Activated T-helper 1 cell treated with Interleukin-2 at 50 U/mL for 16 hours (primary cell): ENCODE measurements around the gene KISS1R.
"Not testable (repeated sequence)": the region's sequence is repeated elsewhere in the genome, so short reads cannot be mapped to it uniquely, and the experiment has no call there.

Experiments used
- DNase-seq: peaks from one replicate; pipeline ENCODE4 v3.0.0-alpha.2; 2020; ENCODE audit warnings: low read depth

The KISS1R gene

GRCh38 chr19:954672-955494 is 37.8 kb downstream of the KISS1R start:
- no peak for DNase-seq

GRCh38 chr19:955803-956765 is 39.0 kb downstream of the KISS1R start:
- no peak for DNase-seq

DNA sequence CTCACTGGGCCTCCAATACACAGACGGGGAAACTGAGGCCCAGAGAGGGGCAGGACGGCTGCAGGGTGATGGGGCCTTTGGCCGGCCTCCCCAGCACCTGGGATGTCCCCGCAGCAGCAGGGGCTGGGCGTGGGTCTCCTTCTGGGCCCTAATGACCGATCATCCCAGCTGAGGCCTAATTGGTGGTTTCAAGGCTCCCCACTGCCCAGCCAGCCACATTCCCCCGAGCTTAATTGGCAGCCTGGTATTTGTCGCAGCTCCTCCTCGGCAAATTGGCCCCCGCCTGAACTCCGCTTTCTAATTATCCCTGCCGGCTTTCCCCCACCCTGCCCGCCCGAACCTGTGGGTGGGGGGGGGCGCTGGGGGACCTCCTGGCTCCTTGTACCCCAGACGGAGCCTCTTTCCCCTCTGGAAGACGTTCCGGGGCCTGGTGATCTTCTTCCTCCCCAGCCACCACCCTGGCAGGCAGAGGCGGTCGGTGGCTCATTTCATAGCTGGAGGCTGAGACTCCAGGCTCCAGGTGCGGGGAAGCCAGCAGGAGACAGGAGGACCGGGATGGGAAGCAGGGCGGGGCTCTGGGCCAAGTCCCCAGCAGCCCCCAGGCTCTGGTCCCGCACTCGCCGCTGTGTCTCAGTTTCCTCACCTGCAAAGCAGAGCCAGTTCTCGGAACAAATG is 39.8 kb downstream of the KISS1R start:
- DNase-seq, result no peak

DNA sequence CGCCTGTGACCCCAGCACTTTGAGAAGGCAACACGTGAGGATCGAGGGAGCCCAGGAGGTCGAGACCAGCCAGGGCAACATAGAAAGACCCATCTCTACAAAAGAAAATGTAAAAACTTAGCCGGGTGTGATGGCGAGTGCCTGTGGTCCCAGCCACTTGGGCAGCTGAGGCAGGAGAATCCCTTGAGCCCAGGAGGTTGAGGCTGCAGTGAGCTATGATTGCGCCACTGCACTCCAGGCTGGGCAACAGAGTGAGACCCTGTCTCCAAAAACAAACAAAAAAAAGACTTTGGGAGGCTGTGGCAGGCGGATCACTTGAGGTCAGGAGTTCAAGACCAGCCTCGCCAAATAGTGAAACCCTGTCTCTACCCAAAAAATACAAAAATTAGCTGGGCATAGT is 40.4 kb downstream of the KISS1R start:
- DNase-seq, result not testable (repeated sequence)

- DNase-seq, result no peak
These were observed 42.1 kb downstream of the KISS1R start for GRCh38 chr19:958967-959855.

DNA sequence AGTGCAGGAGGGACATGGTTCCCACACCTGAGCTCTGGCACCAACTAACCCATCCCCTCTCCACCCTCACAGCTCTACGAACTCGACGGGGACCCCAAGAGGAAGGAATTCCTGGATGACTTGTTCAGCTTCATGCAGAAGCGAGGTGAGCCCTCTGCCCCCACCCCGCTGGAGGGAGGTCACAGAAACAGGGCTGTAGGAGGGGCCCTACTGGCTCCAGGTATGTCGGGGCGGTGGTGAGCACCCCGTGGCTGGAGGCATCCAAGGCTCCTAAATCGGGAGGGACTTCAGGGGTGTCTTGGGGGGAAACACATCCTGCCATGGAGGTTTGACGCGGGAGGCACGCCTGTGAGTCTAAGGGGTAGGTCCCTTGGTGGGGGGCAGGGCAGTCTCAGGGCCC is 42.9 kb downstream of the KISS1R start:
- DNase-seq, result no peak

GRCh38 chr19:960601-960938 is 43.4 kb downstream of the KISS1R start:
- no peak for DNase-seq

DNA sequence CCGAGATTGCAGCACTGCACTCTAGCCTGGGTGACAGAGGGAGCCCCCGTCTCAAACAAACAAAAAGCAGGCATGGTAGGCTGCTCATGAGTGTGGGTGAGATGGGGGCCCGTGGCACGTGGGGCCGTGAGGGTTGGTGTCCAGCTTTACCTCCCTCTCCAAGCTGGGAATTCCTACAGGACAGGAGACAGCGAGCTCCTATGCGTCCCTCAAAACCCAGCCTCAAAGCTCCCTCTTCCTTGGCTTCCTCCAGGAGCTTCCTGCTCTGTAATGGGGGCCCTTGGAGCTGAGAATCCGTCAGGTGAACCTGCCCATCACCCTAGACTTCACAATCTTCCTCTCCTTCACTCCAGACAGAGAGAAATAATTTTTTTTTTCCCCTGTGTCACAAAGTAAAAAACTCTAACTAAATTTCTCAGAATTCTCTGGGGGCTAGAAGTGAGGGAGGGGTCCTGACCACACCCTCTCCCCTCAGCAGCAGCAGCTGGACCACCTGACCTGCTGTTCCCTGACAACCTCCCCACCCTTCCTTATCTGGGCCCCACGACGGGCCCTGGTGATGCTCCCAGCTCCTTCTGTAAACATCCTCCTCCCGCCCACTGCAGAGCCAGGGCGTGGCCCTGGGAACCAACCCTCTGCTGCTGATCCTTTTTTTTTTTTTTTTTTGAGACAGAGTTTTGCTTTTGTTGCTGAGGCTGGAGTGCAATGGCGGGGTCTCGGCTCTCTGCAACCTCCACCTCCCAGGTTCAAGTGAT is 44.9 kb downstream of the KISS1R start:
- no peak for DNase-seq

- no peak for DNase-seq
These were observed 45.7 kb downstream of the KISS1R start for GRCh38 chr19:962683-963400.

DNA sequence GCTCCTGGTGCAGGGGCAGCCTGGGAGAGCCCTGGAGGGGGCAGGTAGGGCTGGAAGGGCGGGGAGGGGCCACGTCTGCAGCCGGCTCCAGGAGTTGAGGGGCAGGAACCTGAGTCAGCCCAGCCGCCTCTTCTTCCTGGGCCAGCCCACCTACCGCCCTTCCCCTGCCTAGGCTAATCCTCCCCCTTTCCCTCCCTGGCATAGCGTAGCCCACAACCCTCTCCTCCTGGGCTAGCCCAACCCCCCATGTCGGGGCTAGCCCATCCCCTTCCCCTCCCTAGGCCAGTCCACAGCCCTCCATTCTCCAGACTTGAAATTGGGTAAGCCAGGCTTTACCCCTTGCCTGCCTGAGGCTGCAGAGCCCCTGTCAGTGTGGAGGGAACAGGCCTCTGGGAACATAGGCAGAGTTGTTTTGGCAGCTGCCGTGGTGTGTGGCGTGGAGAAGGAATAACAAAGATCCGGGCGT is 46.4 kb downstream of the KISS1R start:
- DNase-seq, result no peak

DNA sequence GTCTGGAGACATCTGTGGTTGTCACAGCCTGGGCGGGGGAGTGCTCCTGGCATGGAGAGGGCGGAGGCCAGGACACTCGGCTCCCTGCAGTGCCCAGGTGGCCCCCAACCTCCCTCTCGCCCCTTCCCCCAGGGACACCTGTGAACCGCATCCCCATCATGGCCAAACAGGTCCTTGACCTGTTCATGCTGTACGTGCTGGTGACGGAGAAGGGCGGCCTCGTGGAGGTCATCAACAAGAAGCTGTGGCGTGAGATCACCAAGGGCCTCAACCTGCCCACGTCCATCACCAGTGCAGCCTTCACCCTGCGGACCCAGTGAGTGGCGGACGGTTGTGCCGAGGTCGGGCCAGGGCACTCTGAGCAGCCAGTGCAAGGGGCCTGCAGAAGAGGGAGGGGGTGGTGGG is 47.0 kb downstream of the KISS1R start:
- no peak for DNase-seq

- DNase-seq, result no peak
These were observed 47.9 kb downstream of the KISS1R start for GRCh38 chr19:964761-965694.

DNA sequence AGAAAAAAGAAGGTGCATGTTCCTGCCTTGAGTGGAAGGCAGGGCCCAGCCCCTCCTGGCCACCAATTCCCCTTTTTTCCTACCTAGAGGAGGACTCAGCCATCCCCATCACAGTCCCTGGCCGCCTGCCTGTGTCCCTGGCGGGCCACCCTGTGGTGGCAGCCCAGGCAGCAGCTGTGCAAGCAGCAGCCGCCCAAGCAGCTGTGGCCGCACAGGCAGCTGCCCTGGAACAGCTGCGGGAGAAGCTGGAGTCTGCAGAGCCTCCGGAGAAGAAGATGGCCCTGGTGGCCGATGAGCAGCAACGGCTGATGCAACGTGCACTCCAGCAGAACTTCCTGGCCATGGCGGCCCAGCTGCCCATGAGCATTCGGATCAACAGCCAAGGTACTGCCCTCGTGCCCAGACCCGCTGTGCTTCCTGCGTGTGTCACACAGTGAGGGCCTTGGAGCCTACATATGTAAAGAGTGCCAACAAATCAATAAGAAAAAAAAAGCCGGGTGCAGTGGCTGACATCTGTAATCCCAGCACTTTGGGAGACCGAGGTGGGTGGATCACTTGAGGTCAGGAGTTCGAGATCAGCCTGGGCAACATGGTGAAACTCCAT is 49.5 kb downstream of the KISS1R start:
- no peak for DNase-seq
